Cerebellar cortex (tissue), 1 donor: ENCODE measurements around the gene STX4.
"Not testable (repeated sequence)": the region's sequence is repeated elsewhere in the genome, so short reads cannot be mapped to it uniquely, and the experiment has no call there.

Source experiments
- DNase-seq: peaks from one replicate; pipeline ENCODE4 v3.0.0-alpha.2; 2015; ENCODE audit warnings: low spot score

STX4 gene

DNA sequence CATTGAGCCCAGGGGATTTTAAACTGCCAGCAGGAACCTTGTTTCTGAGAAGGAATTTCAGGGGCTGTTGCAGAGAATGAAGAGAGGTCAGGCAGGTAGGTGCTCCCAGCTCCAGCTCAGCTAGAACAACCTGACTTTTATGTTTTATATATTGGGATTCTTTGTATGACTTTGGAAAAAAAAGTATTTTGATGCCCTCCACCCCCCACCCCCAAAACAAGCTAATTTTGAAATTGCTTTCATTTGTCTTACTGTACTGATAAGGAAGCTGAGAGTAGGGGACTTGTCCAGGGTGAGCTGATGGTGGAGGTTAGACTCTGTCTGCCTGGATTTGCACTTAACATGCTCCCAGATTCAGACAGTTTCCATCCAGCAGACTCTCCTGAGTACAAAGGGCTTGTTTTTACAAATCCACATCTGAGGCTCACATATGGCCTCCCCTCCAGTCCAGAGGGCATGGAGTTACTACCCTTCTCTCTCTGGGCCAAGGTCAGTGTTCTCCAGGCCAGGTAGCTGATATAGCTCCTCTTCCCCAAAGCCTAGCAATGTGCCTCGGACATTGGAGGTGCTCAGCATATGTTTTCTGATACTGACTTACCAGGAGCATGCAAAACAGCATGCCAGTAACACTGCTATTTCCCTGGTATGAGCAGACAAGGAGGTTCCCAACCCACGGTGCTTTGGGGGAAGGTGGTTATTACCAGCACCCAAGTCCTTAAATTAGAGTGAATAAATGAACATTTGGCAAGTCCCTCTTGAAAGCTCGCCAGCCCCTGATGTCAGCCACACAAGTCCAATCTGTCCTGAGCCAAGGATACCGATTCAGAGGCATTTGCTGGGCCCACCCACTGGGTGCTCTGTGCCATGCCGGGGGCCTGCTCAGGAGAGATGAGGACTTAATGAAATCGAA lies 34.3 kb upstream of the STX4 start:
- peak; percentile 82 for DNase-seq

DNA sequence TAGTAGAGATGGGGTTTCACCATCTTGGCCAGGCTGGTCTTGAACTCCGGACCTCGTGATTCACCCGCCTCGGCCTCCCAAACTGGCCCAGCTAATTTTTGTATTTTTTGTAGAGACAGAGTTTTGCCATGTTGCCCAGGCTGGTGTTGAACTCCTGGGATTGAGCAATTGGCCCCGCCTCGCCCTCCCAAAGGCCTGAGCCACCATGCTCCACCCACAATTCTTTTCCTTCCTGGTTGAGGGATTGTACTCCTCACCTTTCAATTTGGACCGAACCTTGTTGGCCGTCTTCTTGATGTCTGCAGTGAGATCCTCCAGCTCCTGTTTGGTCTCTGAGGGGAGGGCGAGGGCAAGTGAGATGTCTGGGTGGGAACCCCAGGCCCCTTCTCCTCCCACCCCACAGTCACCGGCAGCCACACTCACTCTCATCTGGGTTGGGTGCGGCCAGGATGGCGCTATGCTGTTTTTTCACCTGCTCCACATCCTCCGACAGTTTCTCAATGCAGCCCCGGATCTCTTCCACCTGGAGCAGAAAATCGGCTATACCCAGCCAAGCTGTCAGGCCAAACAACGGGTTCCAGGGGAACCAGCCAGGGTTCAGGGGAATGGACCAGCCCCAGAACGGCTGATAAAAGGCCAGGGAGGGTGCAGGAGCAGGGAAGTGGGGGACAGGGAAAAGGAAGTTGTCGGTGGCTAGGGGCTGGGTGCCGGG lies 32.5 kb upstream of the STX4 start:
- DNase-seq: no peak

DNA sequence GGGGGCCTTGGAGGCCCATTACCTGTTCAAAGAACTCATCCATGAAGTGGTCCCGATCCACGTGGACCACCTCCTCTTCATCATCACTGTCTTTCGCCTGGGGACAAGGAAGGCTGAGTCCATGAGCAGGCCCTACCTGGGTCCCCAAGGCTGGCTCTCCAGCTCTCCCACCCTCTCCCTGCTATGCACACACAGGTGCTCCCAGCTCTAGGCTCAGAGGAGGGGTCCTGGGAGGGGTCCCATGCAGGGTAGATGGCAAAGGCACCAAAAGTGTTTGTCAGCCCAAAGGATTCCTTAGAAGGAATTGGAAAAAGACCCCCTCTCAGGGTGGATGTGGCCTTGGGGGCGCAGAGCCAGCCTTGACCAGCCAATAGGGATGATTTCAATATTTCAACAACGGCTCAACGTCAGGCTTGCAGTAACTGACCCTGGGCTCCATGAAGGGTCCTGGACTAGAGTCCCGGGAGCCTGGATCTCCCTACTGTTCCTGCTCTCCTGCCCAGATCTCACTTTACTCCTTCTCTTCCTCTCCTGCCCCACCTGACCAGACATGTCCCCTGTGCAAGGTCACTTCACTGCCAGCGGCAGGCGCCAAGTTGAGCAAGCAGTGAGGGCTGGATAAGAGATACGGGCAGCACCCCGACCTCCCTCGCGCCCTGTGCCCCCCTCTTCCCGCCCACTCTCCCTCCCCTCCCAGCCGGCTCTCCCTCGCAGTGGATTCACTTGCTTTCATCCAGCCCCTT lies 31.7 kb upstream of the STX4 start:
- no peak for DNase-seq

DNA sequence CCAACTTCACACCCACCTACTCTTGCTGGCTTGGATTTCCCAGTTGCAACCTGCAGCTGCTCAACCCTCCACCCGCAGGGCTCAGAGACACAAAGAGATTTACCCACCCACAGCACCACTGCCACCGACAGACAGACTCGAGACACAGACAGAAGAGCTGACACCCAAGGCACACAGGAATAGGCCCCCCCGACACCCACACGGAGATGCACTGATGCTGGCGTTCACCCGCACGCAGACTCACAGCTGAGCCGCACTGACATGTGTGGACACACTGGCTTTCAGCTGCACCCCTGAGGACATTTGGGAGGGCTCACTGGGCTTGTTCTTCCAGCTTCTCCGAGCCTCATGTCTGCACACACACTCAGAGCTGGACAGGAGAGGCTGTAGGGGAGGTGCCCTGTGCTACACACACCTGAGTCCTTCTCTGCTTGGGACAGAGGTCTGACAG lies 31.1 kb upstream of the STX4 start:
- DNase-seq: no peak

DNA sequence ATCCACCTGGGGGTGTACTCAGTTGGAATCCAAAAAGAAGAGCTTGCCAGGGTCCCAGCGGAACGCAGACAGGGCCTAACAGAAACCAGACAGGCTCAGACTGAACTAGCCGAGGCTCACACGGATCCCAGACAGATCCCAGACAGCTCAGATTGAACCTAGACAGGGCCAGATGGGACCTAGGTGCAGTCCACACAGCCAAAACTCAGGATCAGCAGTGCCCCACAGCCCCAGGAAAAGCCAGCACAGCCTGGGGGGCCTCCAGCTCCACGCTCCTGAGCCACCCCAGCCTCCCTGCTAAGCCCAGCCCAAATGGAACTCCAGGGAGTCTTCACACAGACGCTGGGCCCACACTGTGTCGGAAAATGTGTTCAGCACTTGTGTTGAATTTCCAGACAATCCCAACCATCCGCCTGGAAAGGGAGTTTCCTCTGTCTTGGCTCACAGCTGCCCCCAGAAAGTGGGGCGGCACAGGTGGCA lies 30.5 kb upstream of the STX4 start:
- no peak for DNase-seq

DNA sequence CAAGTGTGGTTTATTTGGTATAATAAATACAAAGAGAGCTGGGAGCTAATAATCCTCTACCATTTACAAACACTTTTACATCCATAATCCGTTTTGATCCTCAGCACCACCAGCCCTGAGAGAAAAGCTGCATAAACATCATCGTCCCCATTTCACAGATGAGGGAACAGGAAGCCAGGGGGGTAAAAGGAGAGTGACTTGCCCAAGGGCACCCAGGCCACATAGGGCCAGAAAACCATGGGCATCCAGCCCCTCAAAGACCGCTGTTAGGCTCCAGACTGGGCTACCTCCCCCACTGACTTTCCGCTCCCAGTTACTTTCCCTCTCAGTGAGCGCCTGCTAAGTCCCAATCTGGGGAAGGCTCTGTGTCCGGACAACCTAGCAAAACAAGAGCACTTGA lies 29.6 kb upstream of the STX4 start:
- DNase-seq: no peak

DNA sequence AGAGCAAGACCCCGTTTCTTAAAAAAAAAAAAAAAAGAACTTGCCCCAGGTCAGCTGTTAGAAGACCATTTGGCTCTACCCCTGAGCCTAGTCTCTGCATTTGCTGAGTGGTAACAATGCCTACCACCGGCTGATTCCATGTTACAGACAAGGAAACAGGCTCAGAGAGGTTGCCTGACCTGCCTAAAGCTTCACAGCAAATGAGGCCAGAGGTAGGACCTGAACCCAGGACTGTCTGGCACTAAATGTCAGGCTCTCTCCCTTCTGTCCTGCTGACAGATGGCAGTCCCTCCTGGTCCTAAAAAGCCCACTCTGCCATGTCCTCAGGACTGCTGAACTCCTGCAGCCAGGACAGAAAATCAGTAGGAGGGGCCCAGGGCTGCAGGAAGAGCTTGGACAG lies 28.7 kb upstream of the STX4 start:
- no peak for DNase-seq

DNA sequence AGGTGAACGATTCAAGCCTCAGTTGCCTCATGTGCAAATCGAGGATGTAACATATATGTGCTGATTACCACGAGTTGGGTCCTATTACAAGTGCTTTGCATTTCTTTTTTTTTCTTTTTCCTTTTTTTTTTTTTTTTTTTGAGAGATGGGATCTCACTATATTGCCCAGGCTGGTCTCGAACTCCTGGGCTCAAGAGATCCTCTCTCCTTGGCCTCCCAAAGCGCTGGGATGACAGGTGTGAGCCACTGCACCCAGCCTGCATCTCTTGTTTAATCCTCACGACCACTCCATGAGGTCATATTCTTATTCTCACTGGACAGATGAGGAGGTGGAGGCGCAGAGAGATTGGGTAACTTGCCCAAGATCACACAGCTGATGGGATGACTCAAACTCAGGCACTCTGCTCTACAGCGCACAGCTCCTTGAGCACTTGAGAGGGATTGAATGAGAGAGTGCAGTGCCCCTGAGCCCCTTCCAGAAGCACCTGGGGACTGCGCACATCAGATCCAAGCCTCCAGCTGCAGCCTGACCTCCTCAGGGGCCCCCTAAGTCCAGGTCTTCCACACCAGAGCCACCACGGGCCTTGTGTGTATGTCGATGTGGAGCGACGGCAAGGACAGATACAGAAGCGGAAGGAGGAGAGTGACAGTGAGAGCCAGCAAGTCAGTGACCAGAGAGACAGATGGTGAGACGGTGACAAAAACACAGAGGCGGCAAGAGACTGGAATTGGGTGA lies 27.8 kb upstream of the STX4 start:
- DNase-seq: no peak

DNA sequence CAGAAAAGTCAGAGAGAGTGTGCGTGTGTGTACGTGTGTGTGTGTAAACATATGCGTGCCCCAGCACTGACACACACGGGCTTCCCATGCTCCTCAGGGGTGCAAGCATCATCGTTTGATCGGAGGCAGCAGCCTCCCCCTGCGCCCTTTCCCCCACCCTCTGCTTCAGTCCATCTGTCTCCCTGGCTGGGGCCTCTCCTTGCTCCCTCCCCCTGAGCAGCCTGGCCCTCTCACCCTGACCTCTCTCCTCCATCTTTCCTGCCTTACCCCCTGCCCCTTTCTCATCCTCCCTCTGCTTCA lies 27.3 kb upstream of the STX4 start:
- DNase-seq: peak; percentile 85

DNA sequence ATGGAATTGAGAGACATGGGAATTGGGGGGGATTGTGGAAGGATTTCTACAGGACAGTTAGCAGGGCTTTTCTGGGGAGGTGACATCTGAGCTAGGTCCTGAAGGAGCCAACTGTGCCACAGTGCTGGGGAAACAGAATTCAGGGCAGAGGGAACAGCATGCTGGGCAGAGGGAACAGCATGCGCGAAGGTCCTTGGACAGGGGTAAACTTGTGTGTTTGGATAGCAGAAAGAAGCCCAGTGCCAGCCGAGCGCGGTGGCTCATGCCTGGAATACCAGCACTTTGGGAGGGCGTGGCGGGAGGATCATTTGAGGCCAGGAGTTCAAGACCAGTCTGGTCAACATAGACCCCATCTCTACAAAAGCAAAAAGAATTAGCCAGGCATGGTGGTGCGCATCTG lies 26.8 kb upstream of the STX4 start:
- no peak for DNase-seq

DNA sequence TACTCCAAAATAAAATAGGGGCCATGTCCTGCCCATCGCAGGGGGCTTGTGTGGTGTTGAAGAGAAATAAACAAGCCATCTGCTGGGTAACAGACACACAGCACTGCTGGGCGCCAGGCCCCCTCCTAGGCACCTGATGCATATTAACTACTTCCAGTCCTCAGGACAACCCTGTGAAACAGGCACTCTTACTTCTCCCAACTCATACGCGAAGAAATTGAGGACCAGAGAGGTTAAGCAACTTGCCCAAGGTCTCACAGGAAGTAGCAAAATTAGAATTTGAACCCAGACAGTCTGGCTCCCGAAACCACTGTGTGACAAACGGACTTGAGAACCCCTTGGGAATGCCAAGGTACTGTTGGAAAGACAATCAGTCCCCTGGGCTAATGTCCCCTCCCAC lies 25.7 kb upstream of the STX4 start:
- DNase-seq: no peak

DNA sequence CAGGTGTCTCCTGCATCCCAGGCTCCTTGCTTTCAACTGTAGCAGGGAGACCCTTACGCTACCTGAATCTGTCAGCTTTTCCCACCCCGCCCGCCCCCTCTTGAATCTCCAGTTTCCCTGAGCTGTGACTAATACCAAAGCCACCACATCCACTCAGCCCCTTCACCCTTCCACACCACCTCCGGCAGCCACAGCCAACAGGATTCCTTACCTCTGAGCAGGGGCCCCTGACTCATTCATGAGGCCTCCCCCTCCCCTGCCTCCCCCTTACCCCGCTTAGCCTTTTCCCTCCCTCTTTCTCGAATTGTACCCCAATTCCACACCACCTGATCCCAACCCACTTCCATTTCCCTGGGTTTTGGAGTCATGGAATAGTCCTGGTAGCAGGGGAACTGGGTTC lies 25.2 kb upstream of the STX4 start:
- no peak for DNase-seq

DNA sequence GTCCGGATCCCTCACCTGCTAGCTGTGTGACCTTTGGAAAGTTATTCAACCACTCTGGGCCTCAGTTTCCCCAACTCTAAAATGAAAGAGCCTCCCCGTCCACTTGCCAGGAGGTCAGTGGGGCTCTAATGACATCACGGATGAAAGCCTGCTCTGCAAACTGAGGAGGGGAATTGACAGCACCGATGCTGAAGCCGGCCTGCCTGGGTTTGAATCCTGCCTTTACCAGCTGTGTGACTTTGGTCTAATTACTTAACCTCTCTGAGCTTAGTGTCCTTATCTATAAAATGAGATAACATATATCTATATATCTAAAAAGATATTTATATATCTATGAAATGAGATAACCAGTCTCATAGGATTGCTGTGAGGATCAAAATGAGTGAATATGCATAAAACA lies 24.8 kb upstream of the STX4 start:
- no peak for DNase-seq

DNA sequence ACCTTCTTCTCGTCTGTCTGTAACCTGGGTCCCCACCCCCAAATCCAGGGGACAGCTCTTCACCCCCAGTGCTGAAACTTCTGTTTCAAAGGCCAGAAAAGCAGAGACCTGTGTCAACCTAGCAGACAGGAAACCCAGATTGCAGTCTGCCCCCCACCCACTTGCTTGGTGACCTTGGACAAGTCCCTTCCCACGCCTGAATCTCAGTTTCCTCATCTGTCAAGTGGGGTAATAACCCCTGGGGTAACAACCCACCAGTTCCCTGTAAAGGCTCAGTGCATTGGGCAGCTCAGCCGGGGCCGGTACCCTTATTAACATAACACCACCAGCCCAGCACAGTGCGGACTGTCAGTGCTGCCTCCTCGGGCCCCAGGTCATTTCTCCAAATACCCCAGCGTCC lies 24.2 kb upstream of the STX4 start:
- DNase-seq: no peak

DNA sequence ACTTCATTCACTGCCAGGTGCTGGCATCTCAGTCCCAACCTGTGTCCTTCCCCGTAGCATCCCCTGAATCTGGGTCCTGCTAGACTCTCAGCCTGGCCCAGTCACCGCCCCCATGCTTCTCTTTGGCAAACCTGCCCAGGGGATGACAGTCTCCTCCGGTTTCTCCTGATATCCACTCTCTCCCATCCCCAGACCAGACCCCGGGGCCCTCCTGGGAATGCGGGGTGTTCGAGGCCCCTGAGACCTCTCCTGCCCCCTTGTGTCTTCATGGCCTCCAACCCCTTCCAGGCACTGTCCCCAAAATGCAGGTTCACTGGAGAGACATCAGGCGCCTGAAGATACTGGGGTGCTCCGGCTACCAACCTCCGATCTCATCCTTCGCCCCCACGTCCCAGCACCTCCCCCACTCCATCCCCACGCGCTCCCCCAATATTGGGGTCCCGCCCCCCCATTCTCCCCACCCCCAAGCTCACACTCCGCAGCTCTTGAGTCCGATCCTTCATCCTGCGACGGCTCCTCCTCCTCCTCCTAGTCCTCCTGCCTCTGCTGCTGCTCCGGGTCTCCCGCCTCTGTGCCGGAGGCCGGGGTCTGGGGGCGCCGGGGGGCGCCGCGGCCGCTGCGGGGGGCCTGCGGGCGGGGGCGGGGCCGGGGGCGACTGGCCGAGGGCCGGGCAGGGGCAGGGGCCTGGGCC lies 23.3 kb upstream of the STX4 start:
- DNase-seq: peak; percentile 44

DNA sequence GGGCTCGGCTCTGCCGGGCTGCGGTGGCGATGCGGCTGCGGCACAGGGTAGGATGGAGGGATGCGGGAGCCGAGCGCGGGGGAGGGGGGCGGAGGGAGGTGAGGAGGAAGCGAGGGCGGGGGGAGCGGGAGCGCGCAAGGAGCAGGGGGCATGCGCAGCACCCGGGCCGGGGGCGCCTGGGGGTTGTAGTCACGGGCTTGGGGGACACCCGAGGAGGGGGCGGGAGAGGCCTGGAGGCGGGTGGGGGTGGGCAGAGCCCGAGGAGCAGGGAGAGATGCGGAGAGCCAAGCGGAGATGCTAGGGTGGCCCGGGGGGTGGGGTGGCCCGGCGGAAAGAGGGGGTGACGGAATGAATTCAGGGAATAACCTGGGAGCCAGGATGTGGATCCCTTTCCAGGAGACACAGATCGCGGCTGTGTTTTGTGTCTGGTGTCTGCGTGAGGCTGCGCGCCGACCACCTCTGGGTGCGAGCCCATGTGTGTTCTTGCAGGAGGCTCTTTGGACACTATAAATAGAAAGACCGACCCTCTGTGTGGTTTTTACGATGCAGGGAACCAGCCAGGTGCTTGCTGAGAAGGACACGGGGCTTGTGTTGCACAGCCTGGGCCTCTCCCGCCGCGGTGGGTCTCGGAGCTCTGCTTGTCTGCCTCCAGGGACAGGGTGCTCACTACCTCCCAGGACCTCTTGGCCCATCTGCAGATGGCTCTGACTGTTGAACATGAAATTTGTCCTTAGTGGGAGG lies 22.6 kb upstream of the STX4 start, which contains the start of gene STX1B:
Gene STX1B, minus strand, starts transcription at position 54 of the 741 bp plus-strand sequence. CDS start 242 bp downstream, outside the sequence.
- peak; percentile 85 for DNase-seq

DNA sequence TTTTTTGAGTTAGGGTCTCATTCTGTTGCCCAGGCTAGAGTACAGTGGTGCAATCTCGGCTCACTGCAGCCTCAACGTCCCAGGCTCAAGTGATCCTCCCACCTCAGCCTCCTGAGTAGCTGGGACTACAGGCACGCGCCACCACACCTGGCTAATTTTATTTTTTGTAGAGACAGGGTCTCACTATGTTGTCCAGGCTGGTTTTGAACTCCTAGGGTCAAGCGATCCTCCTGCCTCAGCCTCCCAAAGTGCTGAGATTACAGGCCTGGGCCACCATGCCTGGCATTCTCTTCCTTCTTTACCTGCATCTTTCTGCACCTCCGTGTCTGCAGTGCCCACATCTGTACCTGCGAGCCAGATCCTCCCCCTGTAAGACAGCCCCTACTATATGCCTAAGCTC lies 21.5 kb upstream of the STX4 start:
- not testable (repeated sequence) for DNase-seq

DNA sequence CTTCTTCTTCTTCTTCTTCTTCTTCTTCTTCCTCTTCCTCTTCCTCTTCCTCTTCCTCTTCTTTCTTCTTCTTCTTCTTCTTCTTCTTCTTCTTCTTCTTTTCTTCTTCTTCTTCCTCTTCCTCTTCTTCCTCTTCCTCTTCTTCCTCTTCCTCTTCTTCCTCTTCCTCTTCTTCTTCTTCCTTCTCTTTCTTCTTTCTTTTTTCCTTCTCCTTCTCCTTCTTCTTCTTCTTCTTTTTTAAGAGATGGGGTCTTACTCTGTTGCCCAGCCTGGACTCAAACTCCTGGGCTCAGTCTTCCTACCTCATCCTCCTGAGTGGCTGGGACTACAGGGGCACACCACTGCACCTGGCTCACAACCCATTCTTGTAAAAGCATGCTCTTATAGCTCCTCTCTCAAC lies 20.1 kb upstream of the STX4 start:
- DNase-seq: not testable (repeated sequence)

DNA sequence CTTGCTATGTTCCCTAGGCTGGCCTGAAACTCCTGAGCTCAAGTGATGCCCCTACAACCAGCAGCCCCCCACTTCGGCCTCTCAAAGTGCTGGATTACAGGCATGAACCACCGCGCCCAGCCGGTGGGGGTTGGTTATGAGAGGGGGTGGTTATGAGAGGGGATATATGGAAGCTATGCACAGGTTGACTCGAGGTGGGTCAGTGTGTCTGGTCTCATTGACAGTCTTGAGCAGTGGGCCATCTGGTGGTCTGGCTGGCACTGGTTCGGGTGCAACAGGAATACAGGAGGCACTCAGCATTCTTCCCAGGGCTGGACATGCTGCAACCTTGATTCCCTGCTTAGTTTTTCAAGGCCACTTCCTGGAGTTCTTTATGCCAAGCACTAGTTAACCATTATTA lies 17.3 kb upstream of the STX4 start:
- DNase-seq: peak; percentile 40

DNA sequence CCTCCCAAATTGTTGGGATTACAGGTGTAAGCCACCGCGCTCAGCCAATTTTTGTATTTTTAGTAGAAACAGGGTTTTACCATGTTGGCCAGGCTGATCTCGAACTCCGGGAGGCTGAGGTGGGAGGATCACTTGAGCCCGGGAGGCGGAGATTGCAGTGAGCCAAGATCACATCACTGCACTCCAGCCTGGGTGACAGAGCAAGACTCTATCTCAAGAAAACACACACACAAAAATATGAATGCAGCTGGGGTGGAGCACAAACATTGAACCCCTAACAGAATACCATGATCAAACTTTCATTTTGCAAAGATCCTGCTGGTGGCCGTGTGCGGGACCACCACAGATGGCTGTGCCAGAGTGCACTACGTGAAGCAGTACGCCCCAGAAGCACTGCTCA lies 15.6 kb upstream of the STX4 start:
- DNase-seq: not testable (repeated sequence)

DNA sequence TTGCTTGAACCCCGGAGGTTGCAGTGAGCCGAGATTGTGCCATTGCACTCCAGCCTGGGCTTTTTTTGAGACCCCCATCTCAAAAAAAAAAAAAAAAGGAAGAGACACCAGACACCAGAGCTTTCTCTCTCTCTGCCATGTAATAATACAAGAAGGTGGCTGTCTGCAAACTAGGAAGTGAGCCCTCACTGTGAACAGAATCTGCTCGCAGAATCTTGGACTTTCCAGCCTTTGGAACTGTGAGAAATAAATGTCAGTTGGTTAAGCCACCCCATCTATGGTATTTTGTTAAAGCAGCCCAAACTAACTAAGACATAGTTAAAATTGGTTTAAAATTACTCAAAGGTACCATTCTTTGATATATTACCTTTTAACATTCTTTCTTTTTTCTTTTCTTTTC lies 12.8 kb upstream of the STX4 start:
- DNase-seq: no peak
